IMR-90 (cell line): Measurements from ENCODE around the gene WNT7B. TPM values are rescaled to one million over a fixed set of nuclear protein-coding genes. Genes with fewer than 3 reads are reported as not detected.
A peak's percentile ranks its signal among the peaks of the same experiment; 100 is the strongest.

Source experiments
- ATAC-seq: fragments of 200-7000 bp; cut with Tn5 transposase; 2 replicates; pipeline ENCODE4 v1.9.1; 2020; ENCODE audit warnings: low read depth, mild to moderate bottlenecking, moderate library complexity
- BruUV-seq: library from RNA; stranded (reverse); fragments of 400-500 nt; replicated peaks from 2 replicates; lab custom pipeline; 2021; lab: Mats Ljungman, UMichigan
- CTCF ChIA-PET: fragments of 300-600 bp; formaldehyde crosslinking; extraction: SDS; loops from one replicate; lab custom pipeline; 2021; ENCODE audit warnings: antibody characterized with exemption; lab: Yijun Ruan, JAX
- POLR2A ChIA-PET: fragments of 300-600 bp; sonication (Branson Sonifier 250); formaldehyde crosslinking; loops from one replicate; lab custom pipeline; 2022; ENCODE audit warnings: antibody characterized with exemption; ENCODE audit not compliant: unreplicated experiment; lab: Charles Lee
- DNase-seq: peaks from one replicate; pipeline ENCODE4 v3.0.0; 2013
- H2AFZ ChIP-seq: replicated peaks from 2 replicates; pipeline ENCODE3; 2013; ENCODE audit warnings: low read length, mild to moderate bottlenecking; ENCODE audit not compliant: poor library complexity
- H2AK5ac ChIP-seq: 2 replicates; pipeline ENCODE4 v1.6.1; 2013; ENCODE audit warnings: low read depth, low read length, inconsistent platforms
- H2AK9ac ChIP-seq: replicated peaks from 2 replicates; pipeline ENCODE3; 2013; ENCODE audit warnings: mild to moderate bottlenecking, low read depth, low read length, moderate library complexity; ENCODE audit not compliant: poor library complexity
- H2BK120ac ChIP-seq: 2 replicates; pipeline ENCODE4 v1.6.1; 2013; ENCODE audit warnings: low read depth, low read length, inconsistent platforms
- H2BK15ac ChIP-seq: 3 replicates; pipeline ENCODE4 v1.6.1; 2013; ENCODE audit warnings: low read depth, low read length, inconsistent platforms
- H2BK20ac ChIP-seq: 2 replicates; pipeline ENCODE4 v1.6.1; 2013; ENCODE audit warnings: low read depth, mild to moderate bottlenecking, inconsistent platforms, low read length, moderate library complexity
- H2BK5ac ChIP-seq: 2 replicates; pipeline ENCODE4 v1.6.1; 2013; ENCODE audit warnings: mild to moderate bottlenecking, low read depth, low read length, inconsistent platforms; ENCODE audit not compliant: poor library complexity, severe bottlenecking
- H3K14ac ChIP-seq: replicated peaks from 2 replicates; pipeline ENCODE4 v1.6.1; 2013; ENCODE audit warnings: low read depth, low read length, inconsistent platforms
- H3K18ac ChIP-seq: 2 replicates; pipeline ENCODE4 v1.6.1; 2013; ENCODE audit warnings: low read depth, low read length, control low read depth
- H3K23ac ChIP-seq: 2 replicates; pipeline ENCODE4 v1.6.1; 2013; ENCODE audit warnings: low read depth, low read length, inconsistent platforms
- H3K27ac ChIP-seq: 2 replicates; pipeline ENCODE4 v1.5.1; 2013; ENCODE audit warnings: mild to moderate bottlenecking, control low read depth, low read length; ENCODE audit not compliant: insufficient read depth
- H3K27me3 ChIP-seq: 2 replicates; pipeline ENCODE4 v1.6.1; 2013; ENCODE audit warnings: low read length; ENCODE audit not compliant: control insufficient read depth, insufficient read depth
- H3K36me3 ChIP-seq: 2 replicates; pipeline ENCODE4 v1.6.1; 2013; ENCODE audit warnings: low read length, mixed read lengths; ENCODE audit not compliant: control insufficient read depth, insufficient read depth
- H3K4ac ChIP-seq: 2 replicates; pipeline ENCODE4 v1.6.1; 2013; ENCODE audit warnings: low read depth, low read length, inconsistent platforms
- H3K4me1 ChIP-seq: 2 replicates; pipeline ENCODE4 v1.6.1; 2013; ENCODE audit warnings: low read length, mixed read lengths; ENCODE audit not compliant: control insufficient read depth, insufficient read depth
- H3K4me2 ChIP-seq: 2 replicates; pipeline ENCODE4 v1.6.1; 2013; ENCODE audit warnings: low read depth, mild to moderate bottlenecking, control low read depth, low read length, moderate library complexity
- H3K4me3 ChIP-seq: 2 replicates; pipeline ENCODE4 v1.5.1; 2013; ENCODE audit warnings: low read depth, mild to moderate bottlenecking, control low read depth, low read length, moderate library complexity; ENCODE audit not compliant: insufficient read depth
- H3K56ac ChIP-seq: 2 replicates; pipeline ENCODE4 v1.6.1; 2013; ENCODE audit warnings: low read length, inconsistent platforms; ENCODE audit not compliant: insufficient read depth; ENCODE audit errors: extremely low read depth
- H3K79me1 ChIP-seq, 2 experiments: 2 replicates each; pipeline ENCODE4 v1.6.1; 2013; ENCODE audit warnings: low read length in 2 of 2, inconsistent platforms in 1 of 2, low read depth in 1 of 2
- H3K9ac ChIP-seq: 2 replicates; pipeline ENCODE4 v1.6.1; 2013; ENCODE audit warnings: low read depth, low read length, control low read depth
- H3K9me1 ChIP-seq: 2 replicates; pipeline ENCODE4 v1.6.1; 2013; ENCODE audit warnings: low read length, inconsistent platforms; ENCODE audit not compliant: insufficient read depth
- H3K9me3 ChIP-seq: 2 replicates; pipeline ENCODE4 v1.6.1; 2013; ENCODE audit warnings: low read length; ENCODE audit not compliant: control insufficient read depth, insufficient read depth
- H4K20me1 ChIP-seq: 2 replicates; pipeline ENCODE4 v1.6.1; 2013; ENCODE audit warnings: low read length, inconsistent platforms; ENCODE audit not compliant: insufficient read depth
- H4K5ac ChIP-seq: 2 replicates; pipeline ENCODE4 v1.6.1; 2013; ENCODE audit warnings: mild to moderate bottlenecking, low read depth, low read length, control low read depth
- H4K8ac ChIP-seq, 2 experiments: 2 replicates each; pipeline ENCODE4 v1.6.1; 2013; ENCODE audit warnings: low read depth in 2 of 2, low read length in 2 of 2, control low read depth in 1 of 2, inconsistent platforms in 1 of 2
- H4K91ac ChIP-seq: 2 replicates; pipeline ENCODE4 v1.6.1; 2013; ENCODE audit warnings: low read depth, low read length, inconsistent platforms; ENCODE audit not compliant: insufficient read depth
- BHLHE40 ChIP-seq: fragments of 150-350 bp; IDR thresholded peaks from 2 replicates; pipeline ENCODE4 v1.6.1; 2016; ENCODE audit warnings: mild to moderate bottlenecking, low read depth, low read length
- CEBPB ChIP-seq: IDR thresholded peaks from 2 replicates; pipeline ENCODE4 v1.6.1; 2012; ENCODE audit warnings: low read depth, low read length, improper control_type of control experiment
- CHD1 ChIP-seq: IDR thresholded peaks from 2 replicates; pipeline ENCODE4 v1.6.1; 2012; ENCODE audit warnings: low read depth, low read length, improper control_type of control experiment
- FOS ChIP-seq: fragments of 150-350 bp; IDR thresholded peaks from 2 replicates; pipeline ENCODE4 v1.6.1; 2016; ENCODE audit warnings: low read depth, low read length
- MAFK ChIP-seq: IDR thresholded peaks from 2 replicates; pipeline ENCODE4 v1.6.1; 2012; ENCODE audit warnings: low read depth, low read length, improper control_type of control experiment
- MAZ ChIP-seq: IDR thresholded peaks from 2 replicates; pipeline ENCODE4 v1.6.1; 2012; ENCODE audit warnings: low read depth, mild to moderate bottlenecking, low read length, improper control_type of control experiment, moderate library complexity, borderline replicate concordance
- MXI1 ChIP-seq: IDR thresholded peaks from 2 replicates; pipeline ENCODE4 v1.6.1; 2012; ENCODE audit warnings: low read depth, mild to moderate bottlenecking, low read length, moderate library complexity, borderline replicate concordance
- NFE2L2 ChIP-seq: fragments of 150-350 bp; IDR thresholded peaks from 2 replicates; pipeline ENCODE4 v1.6.1; 2016; ENCODE audit warnings: low read depth, mild to moderate bottlenecking, low read length
- POLR2A ChIP-seq: IDR thresholded peaks from 2 replicates; pipeline ENCODE4 v1.6.1; 2012; ENCODE audit warnings: mild to moderate bottlenecking, low read depth, low read length
- RAD21 ChIP-seq: IDR thresholded peaks from 2 replicates; pipeline ENCODE4 v1.6.1; 2012; ENCODE audit warnings: low read length, improper control_type of control experiment
- RCOR1 ChIP-seq: IDR thresholded peaks from 2 replicates; pipeline ENCODE4 v1.6.1; 2012; ENCODE audit warnings: mild to moderate bottlenecking, low read length, improper control_type of control experiment; ENCODE audit not compliant: insufficient replicate concordance
- RFX5 ChIP-seq: IDR thresholded peaks from 2 replicates; pipeline ENCODE4 v1.8.0; 2012; ENCODE audit warnings: low read depth, mild to moderate bottlenecking, low read length, moderate library complexity
- SMC3 ChIP-seq: fragments of 150-350 bp; IDR thresholded peaks from 2 replicates; pipeline ENCODE4 v1.6.1; 2016; ENCODE audit warnings: low read depth, mild to moderate bottlenecking, antibody characterized with exemption, low read length, moderate library complexity
- WGBS, 2 experiments: methylation state at CpG; one replicate each; pipeline versions ENCODE4 v1.1.5 to v1.1.7; 2013; ENCODE audit warnings: missing lambda C conversion rate in 2 of 2; ENCODE audit not compliant: insufficient read length in 1 of 2; ENCODE audit errors: extremely low coverage in 2 of 2; 5-methylcytosine and 5-hydroxymethylcytosine counted together
- dilution Hi-C: fragments of 300-500 bp; cut with HindIII; formaldehyde crosslinking; loops from one replicate; pipeline ENCODE4 v1.14.3; 2018; ENCODE audit warnings: low sequenced_read_pairs; ENCODE audit not compliant: unreplicated experiment
- in situ Hi-C: fragments of 300-500 bp; cut with MboI; formaldehyde crosslinking; loops from 3 replicates; pipeline ENCODE4 v1.14.3; 2019; ENCODE audit warnings: low sequenced_read_pairs, inconsistent platforms, mixed read lengths
- intact Hi-C: fragments of 100-400 bp; cut with micrococcal nuclease; formaldehyde crosslinking; loops from 2 replicates; pipeline ENCODE4 v1.10.0; 2022
- polyA plus RNA-seq, 3 experiments: library from polyadenylated mRNA; depleted of rRNA; stranded (reverse); fragments of >200 nt; gene quantifications; 2 replicates each; pipeline ENCODE4 v1.2.3, GENCODE V29; 2012; ENCODE audit warnings: low replicate concordance in 1 of 3
- total RNA-seq: library from RNA; depleted of rRNA; stranded (reverse); fragments of >200 nt; gene quantifications from 2 replicates; pipeline ENCODE4 v1.2.3, GENCODE V29; 2012
- TF ChIP-seq, protein P1 (sequence below): conservative IDR thresholded peaks from 2 replicates; pipeline ENCODE4 v1.5.1; 2012; ENCODE audit warnings: mild to moderate bottlenecking, low read depth, low read length, improper control_type of control experiment
- TF ChIP-seq, protein P2 (sequence below): fragments of 150-350 bp; IDR thresholded peaks from 2 replicates; pipeline ENCODE4 v1.6.1; 2016; ENCODE audit warnings: low read depth, mild to moderate bottlenecking, low read length, moderate library complexity, borderline replicate concordance
- TF ChIP-seq, protein P3 (sequence below): fragments of 150-350 bp; IDR thresholded peaks from 2 replicates; pipeline ENCODE4 v1.6.1; 2017; ENCODE audit warnings: mild to moderate bottlenecking, antibody characterized with exemption, low read length, low read depth

The WNT7B gene
- total and polyA plus RNA-seq, 2 of the 4 experiments (the other 2 are of a cell fraction): under 0.01 to 0.15 TPM

DNA sequence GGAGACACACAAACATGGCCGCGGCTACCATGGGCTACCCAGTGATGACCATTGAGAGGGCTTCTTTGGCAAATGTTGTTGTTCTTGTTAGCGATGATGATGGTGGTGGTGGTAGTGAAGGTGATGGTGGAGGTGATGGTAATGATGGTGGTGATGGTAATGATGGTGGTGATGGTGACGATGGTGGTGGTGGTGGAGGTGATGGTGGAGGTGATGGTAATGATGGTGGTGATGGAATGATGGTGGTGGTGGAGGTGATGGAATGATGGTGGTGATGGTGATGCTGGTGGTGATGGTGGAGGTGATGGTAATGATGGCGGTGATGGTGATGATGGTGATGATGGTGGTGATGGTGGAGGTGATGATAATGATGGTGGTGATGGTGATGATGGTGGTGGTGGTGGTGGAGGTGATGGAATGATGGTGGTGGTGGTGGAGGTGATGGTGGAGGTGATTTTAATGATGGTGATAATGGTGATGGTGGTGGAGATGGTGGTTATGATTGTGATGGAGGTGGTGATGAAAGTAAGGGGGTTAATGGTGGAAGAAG is 16.3 kb upstream of the WNT7B start:
- intact Hi-C loops: no loop called here
- peak overlapping the region; percentile 47 for H2AK9ac ChIP-seq

More for the DNA sequence above, 16.3 kb upstream of the WNT7B start:
- Histone ChIP-seq H4K20me1 (no peaks in the 10 kb centered on the region), H2AK5ac (no peak overlapping the region), H2BK15ac (no peak overlapping the region), H3K9ac (no peak overlapping the region), H3K23ac (no peak overlapping the region), H3K4ac (no peak overlapping the region), H3K14ac (no peak overlapping the region), H3K4me3 (no peak overlapping the region), H3K56ac (no peak overlapping the region), H3K27ac (no peak overlapping the region), H3K27me3 (peaks cover 21% of the 10 kb centered on the region), H4K5ac (no peak overlapping the region), H2AFZ (no peak overlapping the region), H3K4me1 (peaks cover 20% of the 10 kb centered on the region), H3K36me3 (no peaks in the 10 kb centered on the region), H4K91ac (no peak overlapping the region), H2BK120ac (no peak overlapping the region), H2BK20ac (no peak overlapping the region), H3K4me2 (no peak overlapping the region), H4K8ac (no peak overlapping the region), H3K9me1 (peaks cover 12% of the 10 kb centered on the region), H3K9me3 (no peaks in the 10 kb centered on the region), H3K79me1 (peaks cover 0 to 9% of the 10 kb centered on the region in 2 experiments; a peak in 1 of 4 replicates), H3K18ac (no peak overlapping the region), H2BK5ac (no peak overlapping the region)
- ChIA-PET CTCF (no interaction called here), POLR2A (no interaction called here)
- TF ChIP-seq CHD1 (no peak), SMC3 (no peak), NFE2L2 (no peak), MAFK (no peak), CEBPB (no peak), BHLHE40 (no peak), POLR2A (no peak), FOS (no peak), RAD21 (no peak), MXI1 (no peak), MAZ (no peak), RCOR1 (no peak), RFX5 (no peak)
- TF ChIP-seq, protein P1, sequence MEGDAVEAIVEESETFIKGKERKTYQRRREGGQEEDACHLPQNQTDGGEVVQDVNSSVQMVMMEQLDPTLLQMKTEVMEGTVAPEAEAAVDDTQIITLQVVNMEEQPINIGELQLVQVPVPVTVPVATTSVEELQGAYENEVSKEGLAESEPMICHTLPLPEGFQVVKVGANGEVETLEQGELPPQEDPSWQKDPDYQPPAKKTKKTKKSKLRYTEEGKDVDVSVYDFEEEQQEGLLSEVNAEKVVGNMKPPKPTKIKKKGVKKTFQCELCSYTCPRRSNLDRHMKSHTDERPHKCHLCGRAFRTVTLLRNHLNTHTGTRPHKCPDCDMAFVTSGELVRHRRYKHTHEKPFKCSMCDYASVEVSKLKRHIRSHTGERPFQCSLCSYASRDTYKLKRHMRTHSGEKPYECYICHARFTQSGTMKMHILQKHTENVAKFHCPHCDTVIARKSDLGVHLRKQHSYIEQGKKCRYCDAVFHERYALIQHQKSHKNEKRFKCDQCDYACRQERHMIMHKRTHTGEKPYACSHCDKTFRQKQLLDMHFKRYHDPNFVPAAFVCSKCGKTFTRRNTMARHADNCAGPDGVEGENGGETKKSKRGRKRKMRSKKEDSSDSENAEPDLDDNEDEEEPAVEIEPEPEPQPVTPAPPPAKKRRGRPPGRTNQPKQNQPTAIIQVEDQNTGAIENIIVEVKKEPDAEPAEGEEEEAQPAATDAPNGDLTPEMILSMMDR: no peak
- TF ChIP-seq, protein P2, sequence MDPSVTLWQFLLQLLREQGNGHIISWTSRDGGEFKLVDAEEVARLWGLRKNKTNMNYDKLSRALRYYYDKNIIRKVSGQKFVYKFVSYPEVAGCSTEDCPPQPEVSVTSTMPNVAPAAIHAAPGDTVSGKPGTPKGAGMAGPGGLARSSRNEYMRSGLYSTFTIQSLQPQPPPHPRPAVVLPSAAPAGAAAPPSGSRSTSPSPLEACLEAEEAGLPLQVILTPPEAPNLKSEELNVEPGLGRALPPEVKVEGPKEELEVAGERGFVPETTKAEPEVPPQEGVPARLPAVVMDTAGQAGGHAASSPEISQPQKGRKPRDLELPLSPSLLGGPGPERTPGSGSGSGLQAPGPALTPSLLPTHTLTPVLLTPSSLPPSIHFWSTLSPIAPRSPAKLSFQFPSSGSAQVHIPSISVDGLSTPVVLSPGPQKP: no peak
- TF ChIP-seq, protein P3, sequence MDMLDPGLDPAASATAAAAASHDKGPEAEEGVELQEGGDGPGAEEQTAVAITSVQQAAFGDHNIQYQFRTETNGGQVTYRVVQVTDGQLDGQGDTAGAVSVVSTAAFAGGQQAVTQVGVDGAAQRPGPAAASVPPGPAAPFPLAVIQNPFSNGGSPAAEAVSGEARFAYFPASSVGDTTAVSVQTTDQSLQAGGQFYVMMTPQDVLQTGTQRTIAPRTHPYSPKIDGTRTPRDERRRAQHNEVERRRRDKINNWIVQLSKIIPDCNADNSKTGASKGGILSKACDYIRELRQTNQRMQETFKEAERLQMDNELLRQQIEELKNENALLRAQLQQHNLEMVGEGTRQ: no peak
- dilution Hi-C loops: no loop called here
- DNase-seq (no peak), ATAC-seq (no peak)
- WGBS, 2 experiments: 91% methylated on average over 5 of the region's 5 CpGs; no CpG with 5 or more reads in 1 of the 2 experiments
- in situ Hi-C loops: no loop called here
- BruUV-seq: no TSS peak
